Measurements from ENCODE around the gene METTL26. TPM values are rescaled to one million over a fixed set of nuclear protein-coding genes. Genes with fewer than 3 reads are reported as not detected.

METTL26 gene
- total RNA-seq, 1 experiment from 2014 or later: 121 TPM

DNA sequence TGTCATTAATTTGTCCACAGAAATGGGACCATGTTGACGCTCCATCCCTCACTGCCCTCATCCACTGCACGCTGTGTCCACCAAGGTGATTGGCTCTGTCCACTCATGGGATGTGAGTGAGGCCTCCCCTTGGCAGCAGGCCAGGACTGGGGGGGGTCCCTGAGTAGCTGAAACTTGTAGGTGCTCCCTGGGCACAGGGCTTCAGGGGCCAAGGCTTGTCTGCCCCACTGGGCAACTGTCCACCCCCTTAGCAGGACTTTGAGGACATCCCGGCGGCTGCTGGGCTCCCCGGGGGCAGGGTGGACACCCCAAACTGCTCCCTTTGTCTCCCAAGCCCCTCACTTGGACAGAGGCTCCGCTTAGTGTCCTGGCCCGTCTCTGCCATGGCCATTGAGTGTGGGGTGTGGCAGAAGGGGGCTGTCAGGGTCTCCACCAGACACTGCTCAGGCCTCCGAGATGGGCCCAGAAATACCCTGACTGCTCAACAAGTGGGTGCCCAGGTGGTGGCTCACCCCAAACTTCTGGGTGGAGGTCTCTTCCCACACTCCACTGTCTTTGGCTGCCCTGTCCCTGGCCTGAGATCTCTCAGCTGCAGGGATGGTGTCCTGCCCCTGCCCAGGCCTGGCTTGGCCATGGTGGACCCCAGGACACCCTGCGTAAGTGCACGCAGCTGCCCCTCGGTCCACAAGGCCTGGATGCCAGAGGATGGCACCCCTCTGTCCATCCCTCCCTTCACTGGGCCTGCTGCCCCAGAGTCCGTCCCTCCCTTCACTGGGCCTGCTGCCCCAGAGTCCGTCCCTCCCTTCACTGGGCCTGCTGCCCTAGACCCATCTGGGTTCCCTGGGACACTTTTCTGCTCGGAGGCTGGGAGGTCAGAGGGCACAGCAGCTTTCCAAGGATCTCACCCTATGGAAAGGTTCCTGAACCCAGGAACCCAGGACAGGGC, 49.2 kb downstream of the METTL26 start:
- peaks cover 94% of the 10 kb centered on the region for H3K36me3 Mint-ChIP-seq (ENCODE audit: insufficient read depth, unreplicated experiment)
- intact Hi-C loops (cut with micrococcal nuclease; ENCODE audit: unreplicated experiment): no loop called here
- no TSS peak for BruUV-seq (replicated peaks)
- peaks cover 41% of the 10 kb centered on the region for H3K4me1 Mint-ChIP-seq (ENCODE audit: low read depth, unreplicated experiment)
- no peak for DNase-seq
- H3K4me3 Mint-ChIP-seq (ENCODE audit: low read depth, unreplicated experiment): peak overlapping the region; percentile 92
- H3K9me3 Mint-ChIP-seq (ENCODE audit: low read depth, unreplicated experiment): no peaks in the 10 kb centered on the region
- CTCF ChIA-PET: interaction anchor here (0.7 kb wide), 1 partner anchor 10 kb away, joined by 4 read pairs; no protein-coding TSS in a partner anchor
- TF ChIP-seq, protein P1, sequence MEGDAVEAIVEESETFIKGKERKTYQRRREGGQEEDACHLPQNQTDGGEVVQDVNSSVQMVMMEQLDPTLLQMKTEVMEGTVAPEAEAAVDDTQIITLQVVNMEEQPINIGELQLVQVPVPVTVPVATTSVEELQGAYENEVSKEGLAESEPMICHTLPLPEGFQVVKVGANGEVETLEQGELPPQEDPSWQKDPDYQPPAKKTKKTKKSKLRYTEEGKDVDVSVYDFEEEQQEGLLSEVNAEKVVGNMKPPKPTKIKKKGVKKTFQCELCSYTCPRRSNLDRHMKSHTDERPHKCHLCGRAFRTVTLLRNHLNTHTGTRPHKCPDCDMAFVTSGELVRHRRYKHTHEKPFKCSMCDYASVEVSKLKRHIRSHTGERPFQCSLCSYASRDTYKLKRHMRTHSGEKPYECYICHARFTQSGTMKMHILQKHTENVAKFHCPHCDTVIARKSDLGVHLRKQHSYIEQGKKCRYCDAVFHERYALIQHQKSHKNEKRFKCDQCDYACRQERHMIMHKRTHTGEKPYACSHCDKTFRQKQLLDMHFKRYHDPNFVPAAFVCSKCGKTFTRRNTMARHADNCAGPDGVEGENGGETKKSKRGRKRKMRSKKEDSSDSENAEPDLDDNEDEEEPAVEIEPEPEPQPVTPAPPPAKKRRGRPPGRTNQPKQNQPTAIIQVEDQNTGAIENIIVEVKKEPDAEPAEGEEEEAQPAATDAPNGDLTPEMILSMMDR (IDR thresholded peaks at IDR 0.05; ENCODE audit: unreplicated experiment): no peak
- H3K27me3 Mint-ChIP-seq (ENCODE audit: unreplicated experiment): no peaks in the 10 kb centered on the region
- peak overlapping the region; percentile 97 for H3K27ac Mint-ChIP-seq (ENCODE audit: unreplicated experiment)

GRCh38 chr16:586047-586644, 50.0 kb downstream of the METTL26 start:
- Mint-ChIP-seq H3K27ac (ENCODE audit: unreplicated experiment) (peak overlapping the region; percentile 97), H3K9me3 (ENCODE audit: low read depth, unreplicated experiment) (no peaks in the 10 kb centered on the region), H3K36me3 (ENCODE audit: insufficient read depth, unreplicated experiment) (peaks cover 94% of the 10 kb centered on the region), H3K4me1 (ENCODE audit: low read depth, unreplicated experiment) (peaks cover 33% of the 10 kb centered on the region), H3K4me3 (ENCODE audit: low read depth, unreplicated experiment) (no peak overlapping the region), H3K27me3 (ENCODE audit: unreplicated experiment) (no peaks in the 10 kb centered on the region)
- TSS peak; percentile 40 for BruUV-seq (replicated peaks)
- TF ChIP-seq, protein P1 (IDR thresholded peaks at IDR 0.05; ENCODE audit: unreplicated experiment): no peak
- intact Hi-C loops (cut with micrococcal nuclease; ENCODE audit: unreplicated experiment): no loop called here
- CTCF ChIA-PET: interaction anchor here (0.8 to 1.0 kb wide), 2 partner anchors 7 to 59 kb away, joined by 3 to 4 read pairs; no protein-coding TSS in a partner anchor
- no peak for DNase-seq

GRCh38 chr16:585351-585750, 50.8 kb downstream of the METTL26 start:
- CTCF ChIA-PET: interaction anchor here (0.8 to 1.0 kb wide), 2 partner anchors 8 to 58 kb away, joined by 3 to 4 read pairs; no protein-coding TSS in a partner anchor
- no peak overlapping the region for H3K4me3 Mint-ChIP-seq (ENCODE audit: low read depth, unreplicated experiment)
- peak overlapping the region; percentile 97 for H3K27ac Mint-ChIP-seq (ENCODE audit: unreplicated experiment)
- peaks cover 25% of the 10 kb centered on the region for H3K4me1 Mint-ChIP-seq (ENCODE audit: low read depth, unreplicated experiment)
- H3K9me3 Mint-ChIP-seq (ENCODE audit: low read depth, unreplicated experiment): no peaks in the 10 kb centered on the region
- no peaks in the 10 kb centered on the region for H3K27me3 Mint-ChIP-seq (ENCODE audit: unreplicated experiment)
- BruUV-seq (replicated peaks): no TSS peak
- DNase-seq: peak; percentile 82
- TF ChIP-seq, protein P1 (IDR thresholded peaks at IDR 0.05; ENCODE audit: unreplicated experiment): peak; percentile 35
- H3K36me3 Mint-ChIP-seq (ENCODE audit: insufficient read depth, unreplicated experiment): peaks cover 89% of the 10 kb centered on the region
- intact Hi-C loops (cut with micrococcal nuclease; ENCODE audit: unreplicated experiment): no loop called here

Other genes with a start within 250 kb of the METTL26 start
- 88.2 and 96.5 TPM in 2 replicates for gene NME4, start 239.1 kb downstream of the METTL26 start, total RNA-seq (2022)
- gene DECR2, start 234.4 kb downstream of the METTL26 start, total RNA-seq (2022): 41.2 and 49.6 TPM in 2 replicates
- 26.6 and 33.7 TPM in 2 replicates for gene RAB11FIP3, start 210.7 kb downstream of the METTL26 start, total RNA-seq (2022)
- gene CAPN15, start 108.6 kb downstream of the METTL26 start, total RNA-seq (2022): 108 and 120 TPM in 2 replicates
- not detected in 2 replicates for gene PRR35, start 75.9 kb downstream of the METTL26 start, total RNA-seq (2022)
- gene NHLRC4, start 69.3 kb downstream of the METTL26 start, total RNA-seq (2022): not detected in 2 replicates
- 101 and 106 TPM in 2 replicates for gene PIGQ, start 66.3 kb downstream of the METTL26 start, total RNA-seq (2022)
- gene RAB40C, start 46.2 kb downstream of the METTL26 start, total RNA-seq (2022): 35.6 and 36.5 TPM in 2 replicates
- gene WFIKKN1, start 5.3 kb downstream of the METTL26 start, total RNA-seq (2022): 0.66 and 0.90 TPM in 2 replicates
- gene MCRIP2, start 5.5 kb upstream of the METTL26 start, total RNA-seq (2022): 56.3 and 60.7 TPM in 2 replicates
- 142 and 162 TPM in 2 replicates for gene WDR90, start 13.1 kb upstream of the METTL26 start, total RNA-seq (2022)
- gene RHOT2, start 31.8 kb upstream of the METTL26 start, total RNA-seq (2022): 154 and 163 TPM in 2 replicates
- gene RHBDL1, start 39.4 kb upstream of the METTL26 start, total RNA-seq (2022): 2.4 and 2.6 TPM in 2 replicates
- gene STUB1, start 44.1 kb upstream of the METTL26 start, total RNA-seq (2022): 102 and 114 TPM in 2 replicates
- gene JMJD8, start 48.0 kb upstream of the METTL26 start, total RNA-seq (2022): 88.3 and 90.5 TPM in 2 replicates
- gene WDR24, start 54.1 kb upstream of the METTL26 start, total RNA-seq (2022): 18.6 and 22.5 TPM in 2 replicates
- gene FBXL16, start 69.5 kb upstream of the METTL26 start, total RNA-seq (2022): 1.3 and 4.6 TPM in 2 replicates
- gene METRN, start 78.8 kb upstream of the METTL26 start, total RNA-seq (2022): 51.7 and 61.5 TPM in 2 replicates
- 49.6 and 57.2 TPM in 2 replicates for gene ANTKMT, start 84.8 kb upstream of the METTL26 start, total RNA-seq (2022)
- 10.0 and 12.5 TPM in 2 replicates for gene CCDC78, start 90.1 kb upstream of the METTL26 start, total RNA-seq (2022)
- 11.7 and 12.8 TPM in 2 replicates for gene HAGHL, start 90.8 kb upstream of the METTL26 start, total RNA-seq (2022)
- gene CIAO3, start 104.7 kb upstream of the METTL26 start, total RNA-seq (2022): 51.9 and 58.4 TPM in 2 replicates
- gene MSLN, start 124.4 kb upstream of the METTL26 start, total RNA-seq (2022): 3.4 and 8.9 TPM in 2 replicates
- gene RPUSD1, start 152.1 kb upstream of the METTL26 start, total RNA-seq (2022): 47.5 and 51.1 TPM in 2 replicates
- 154 and 173 TPM in 2 replicates for gene CHTF18, start 152.3 kb upstream of the METTL26 start, total RNA-seq (2022)
- not detected in 2 replicates for gene GNG13, start 164.4 kb upstream of the METTL26 start, total RNA-seq (2022)